Skeletal muscle satellite cell (primary cell): Measurements from ENCODE around the gene SOCS7. TPM values are rescaled to one million over a fixed set of nuclear protein-coding genes. Genes with fewer than 3 reads are reported as not detected.

Source experiments
- H3K27me3 ChIP-seq: 2 replicates; pipeline ENCODE4 v1.7.0; 2013; ENCODE audit warnings: low read length; ENCODE audit not compliant: control insufficient read depth, insufficient read depth
- H3K36me3 ChIP-seq: 2 replicates; pipeline ENCODE4 v1.7.0; 2013; ENCODE audit warnings: mild to moderate bottlenecking, control low read depth, low read length; ENCODE audit not compliant: insufficient read depth
- H3K4me1 ChIP-seq: 2 replicates; pipeline ENCODE4 v1.7.0; 2013; ENCODE audit warnings: low read length; ENCODE audit not compliant: control insufficient read depth, insufficient read depth
- H3K4me2 ChIP-seq: 2 replicates; pipeline ENCODE4 v1.7.0; 2013; ENCODE audit warnings: mild to moderate bottlenecking, low read length
- H3K4me3 ChIP-seq: 2 replicates; pipeline ENCODE4 v1.7.0; 2013; ENCODE audit warnings: low read length
- H3K9ac ChIP-seq: 2 replicates; pipeline ENCODE4 v1.7.0; 2013; ENCODE audit warnings: mild to moderate bottlenecking, low read depth, low read length, moderate library complexity
- H3K9me3 ChIP-seq: replicated peaks from 2 replicates; pipeline ENCODE4 v1.7.0; 2013; ENCODE audit warnings: mild to moderate bottlenecking, control low read depth, low read length
- total RNA-seq: library from RNA; depleted of rRNA; stranded (reverse); fragments of >200 nt; gene quantifications from 2 replicates; pipeline ENCODE4 v1.2.3, GENCODE V29; 2012; rRNA removed

The SOCS7 gene, protein sequence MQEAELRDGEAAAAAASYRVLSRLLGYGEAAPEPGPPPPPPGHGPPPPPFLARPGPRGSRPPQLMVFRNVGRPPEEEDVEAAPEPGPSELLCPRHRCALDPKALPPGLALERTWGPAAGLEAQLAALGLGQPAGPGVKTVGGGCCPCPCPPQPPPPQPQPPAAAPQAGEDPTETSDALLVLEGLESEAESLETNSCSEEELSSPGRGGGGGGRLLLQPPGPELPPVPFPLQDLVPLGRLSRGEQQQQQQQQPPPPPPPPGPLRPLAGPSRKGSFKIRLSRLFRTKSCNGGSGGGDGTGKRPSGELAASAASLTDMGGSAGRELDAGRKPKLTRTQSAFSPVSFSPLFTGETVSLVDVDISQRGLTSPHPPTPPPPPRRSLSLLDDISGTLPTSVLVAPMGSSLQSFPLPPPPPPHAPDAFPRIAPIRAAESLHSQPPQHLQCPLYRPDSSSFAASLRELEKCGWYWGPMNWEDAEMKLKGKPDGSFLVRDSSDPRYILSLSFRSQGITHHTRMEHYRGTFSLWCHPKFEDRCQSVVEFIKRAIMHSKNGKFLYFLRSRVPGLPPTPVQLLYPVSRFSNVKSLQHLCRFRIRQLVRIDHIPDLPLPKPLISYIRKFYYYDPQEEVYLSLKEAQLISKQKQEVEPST
- total RNA-seq, result 8.7 and 9.4 TPM in 2 replicates

- peak within 1 kb of the TSS; percentile 88 for H3K4me2 ChIP-seq
- H3K27me3 ChIP-seq, result no peaks in the 10 kb centered on the region
- peak within 1 kb of the TSS; percentile 81 for H3K9ac ChIP-seq
- H3K4me1 ChIP-seq, result peaks cover 19% of the 10 kb centered on the region
- H3K36me3 ChIP-seq, result no peaks in the 10 kb centered on the region
- H3K4me3 ChIP-seq, result peak within 1 kb of the TSS; percentile 83
- no peaks in the 10 kb centered on the region for H3K9me3 ChIP-seq
These were observed at the start of gene SOCS7 for GRCh38 chr17:38351412-38352222. TSS of gene SOCS7 (plus strand) at chr17:38351844. CDS start at chr17:38352053, 209 bp downstream.

- Histone ChIP-seq H3K27me3 (no peaks in the 10 kb centered on the region), H3K36me3 (peaks cover 12% of the 10 kb centered on the region), H3K4me3 (no peak overlapping the region), H3K9me3 (no peaks in the 10 kb centered on the region), H3K9ac (no peak overlapping the region), H3K4me1 (no peaks in the 10 kb centered on the region), H3K4me2 (no peak overlapping the region)
These were observed 36.1 kb upstream of the SOCS7 start for GRCh38 chr17:38315497-38315896.

- Histone ChIP-seq H3K27me3 (no peaks in the 10 kb centered on the region), H3K36me3 (peaks cover 16% of the 10 kb centered on the region), H3K9ac (no peak overlapping the region), H3K4me2 (no peak overlapping the region), H3K4me1 (no peaks in the 10 kb centered on the region), H3K4me3 (no peak overlapping the region), H3K9me3 (no peaks in the 10 kb centered on the region)
These were observed 34.6 kb upstream of the SOCS7 start for GRCh38 chr17:38317081-38317480.

- Histone ChIP-seq H3K4me1 (peaks cover 9% of the 10 kb centered on the region), H3K27me3 (no peaks in the 10 kb centered on the region), H3K36me3 (peaks cover 24% of the 10 kb centered on the region), H3K4me3 (no peak overlapping the region), H3K9ac (no peak overlapping the region), H3K4me2 (no peak overlapping the region), H3K9me3 (no peaks in the 10 kb centered on the region)
These were observed 31.2 kb upstream of the SOCS7 start for GRCh38 chr17:38320482-38320881.

DNA sequence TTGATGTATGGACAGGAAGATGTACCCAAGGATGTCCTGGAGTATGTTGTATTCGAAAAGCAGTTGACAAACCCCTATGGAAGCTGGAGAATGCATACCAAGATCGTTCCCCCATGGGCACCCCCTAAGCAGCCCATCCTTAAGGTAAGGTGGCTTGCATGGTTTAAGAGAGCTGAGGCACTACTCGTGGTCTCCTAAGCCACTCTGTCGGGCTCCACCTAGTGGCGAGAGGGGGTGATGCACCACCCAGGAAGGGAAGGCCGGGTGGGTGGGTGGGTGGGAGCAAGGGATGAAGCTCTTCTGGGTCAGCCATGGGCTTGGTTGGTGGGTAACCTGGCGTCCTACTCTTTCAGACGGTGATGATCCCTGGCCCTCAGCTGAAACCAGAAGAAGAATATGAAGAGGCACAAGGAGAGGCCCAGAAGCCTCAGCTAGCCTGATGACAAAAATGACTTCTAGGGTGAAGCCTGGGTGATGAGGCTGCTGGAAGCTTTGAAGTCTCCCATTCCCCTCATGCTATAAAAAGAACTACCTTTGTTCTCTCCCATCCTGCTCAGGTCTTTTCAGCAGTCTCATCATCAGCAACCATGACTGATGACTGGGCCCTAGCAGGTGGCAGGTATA is 29.4 kb upstream of the SOCS7 start:
- Histone ChIP-seq H3K9ac (no peak overlapping the region), H3K36me3 (peaks cover 24% of the 10 kb centered on the region)

GRCh38 chr17:38322897-38323296 is 28.7 kb upstream of the SOCS7 start:
- peaks cover 9% of the 10 kb centered on the region for H3K4me1 ChIP-seq
- H3K27me3 ChIP-seq, result no peaks in the 10 kb centered on the region
- H3K36me3 ChIP-seq, result peaks cover 24% of the 10 kb centered on the region
- H3K9ac ChIP-seq, result no peak overlapping the region
- no peaks in the 10 kb centered on the region for H3K9me3 ChIP-seq
- H3K4me3 ChIP-seq, result no peak overlapping the region
- H3K4me2 ChIP-seq, result no peak overlapping the region

More for the DNA sequence above, 29.4 kb upstream of the SOCS7 start:
- Histone ChIP-seq H3K9me3 (no peaks in the 10 kb centered on the region), H3K4me2 (no peak overlapping the region), H3K4me3 (no peak overlapping the region), H3K27me3 (no peaks in the 10 kb centered on the region), H3K4me1 (peaks cover 9% of the 10 kb centered on the region)

DNA sequence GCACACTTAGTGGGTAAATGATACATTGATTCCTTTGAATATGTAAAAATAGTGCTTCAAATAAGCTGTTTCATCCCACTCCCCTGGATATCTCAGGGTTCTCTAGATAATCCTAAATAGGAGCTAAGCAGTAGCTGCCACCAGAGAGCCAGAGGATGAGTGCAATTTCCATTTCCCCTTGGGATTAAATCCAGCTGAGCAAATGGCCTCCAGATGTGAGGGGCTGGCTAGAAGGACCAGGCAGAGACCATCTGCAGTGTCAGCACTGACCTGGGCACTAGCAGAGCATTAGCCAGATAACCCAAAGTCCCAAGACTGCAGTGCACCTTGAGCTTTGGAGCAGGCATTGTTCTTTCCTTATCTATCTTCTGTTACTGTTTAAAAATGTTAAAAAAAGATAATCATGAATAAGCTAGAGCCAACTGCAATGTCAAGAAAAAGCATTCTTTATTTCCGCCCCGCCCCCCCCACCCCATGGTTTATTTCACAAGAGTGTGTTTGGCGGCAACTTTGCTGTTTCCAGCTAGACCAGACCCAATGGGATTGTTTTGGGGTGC is 27.4 kb upstream of the SOCS7 start:
- H3K36me3 ChIP-seq, result peaks cover 24% of the 10 kb centered on the region
- H3K27me3 ChIP-seq, result peaks cover 3% of the 10 kb centered on the region
- no peaks in the 10 kb centered on the region for H3K9me3 ChIP-seq
- peaks cover 9% of the 10 kb centered on the region for H3K4me1 ChIP-seq
- H3K4me3 ChIP-seq, result no peak overlapping the region
- no peak overlapping the region for H3K4me2 ChIP-seq
- H3K9ac ChIP-seq, result no peak overlapping the region

GRCh38 chr17:38324772-38325171 is 26.9 kb upstream of the SOCS7 start:
- H3K4me3 ChIP-seq, result no peak overlapping the region

GRCh38 chr17:38325221-38325851 is 26.3 kb upstream of the SOCS7 start:
- H3K4me3 ChIP-seq, result no peak overlapping the region
- peaks cover 17% of the 10 kb centered on the region for H3K36me3 ChIP-seq
- no peak overlapping the region for H3K9ac ChIP-seq
- peaks cover 3% of the 10 kb centered on the region for H3K27me3 ChIP-seq
- peaks cover 9% of the 10 kb centered on the region for H3K4me1 ChIP-seq
- H3K9me3 ChIP-seq, result no peaks in the 10 kb centered on the region
- H3K4me2 ChIP-seq, result no peak overlapping the region

More at GRCh38 chr17:38324772-38325171, 26.9 kb upstream of the SOCS7 start:
- Histone ChIP-seq H3K4me2 (no peak overlapping the region), H3K9me3 (no peaks in the 10 kb centered on the region), H3K36me3 (peaks cover 21% of the 10 kb centered on the region), H3K4me1 (peaks cover 9% of the 10 kb centered on the region), H3K27me3 (peaks cover 3% of the 10 kb centered on the region), H3K9ac (no peak overlapping the region)

DNA sequence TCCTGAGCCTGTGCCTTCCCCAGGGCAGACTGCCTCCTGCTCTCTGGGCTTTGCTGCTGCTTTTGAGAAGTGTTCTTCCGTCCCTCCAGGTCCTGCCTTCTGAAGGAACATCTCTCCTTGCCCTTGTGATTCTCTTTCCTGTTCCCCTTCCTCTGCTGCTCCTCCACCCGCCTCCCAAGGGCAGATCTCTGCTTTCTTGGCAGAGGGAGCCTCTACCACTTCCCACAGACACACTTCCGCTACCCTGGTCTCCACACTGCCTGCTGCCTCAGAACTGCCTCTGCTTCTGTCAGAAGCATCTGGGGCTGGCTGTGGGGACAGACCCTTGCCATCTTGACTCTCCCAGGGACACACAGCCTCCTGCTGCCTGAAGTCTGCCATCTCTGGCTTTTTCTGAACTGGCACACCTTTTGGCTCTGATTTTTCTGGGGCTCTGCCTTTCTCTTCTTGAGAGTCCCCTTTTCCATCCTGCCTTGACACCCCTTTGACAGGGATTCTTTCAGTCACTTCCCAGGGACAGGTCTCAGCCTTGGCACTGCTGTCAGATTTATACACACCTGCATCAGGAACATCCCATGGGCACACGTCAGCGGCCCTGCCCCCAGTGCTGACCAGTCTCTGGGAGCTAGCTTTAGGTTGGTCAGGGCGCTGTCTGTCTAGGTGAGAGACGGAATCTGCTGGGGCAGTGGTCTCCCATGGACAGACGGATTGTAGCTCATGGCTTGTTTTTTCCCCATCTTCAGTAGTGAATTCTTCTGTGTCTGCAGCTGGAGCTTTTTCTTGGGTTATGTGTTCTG is 24.4 kb upstream of the SOCS7 start:
- Histone ChIP-seq H3K36me3 (peaks cover 11% of the 10 kb centered on the region), H3K4me2 (no peak overlapping the region), H3K27me3 (peaks cover 13% of the 10 kb centered on the region), H3K9me3 (no peaks in the 10 kb centered on the region), H3K9ac (no peak overlapping the region), H3K4me3 (no peak overlapping the region), H3K4me1 (peaks cover 9% of the 10 kb centered on the region)
